ENCODE measurements around the gene TCEA3. TPM values are rescaled to one million over a fixed set of nuclear protein-coding genes. Genes with fewer than 3 reads are reported as not detected.

The TCEA3 gene
- total RNA-seq, 3 donors from 2014 or later (not counting 1 experiment from before 2014, with no cell fraction given) = 0.75 to 1.5 (median 0.94) TPM

DNA sequence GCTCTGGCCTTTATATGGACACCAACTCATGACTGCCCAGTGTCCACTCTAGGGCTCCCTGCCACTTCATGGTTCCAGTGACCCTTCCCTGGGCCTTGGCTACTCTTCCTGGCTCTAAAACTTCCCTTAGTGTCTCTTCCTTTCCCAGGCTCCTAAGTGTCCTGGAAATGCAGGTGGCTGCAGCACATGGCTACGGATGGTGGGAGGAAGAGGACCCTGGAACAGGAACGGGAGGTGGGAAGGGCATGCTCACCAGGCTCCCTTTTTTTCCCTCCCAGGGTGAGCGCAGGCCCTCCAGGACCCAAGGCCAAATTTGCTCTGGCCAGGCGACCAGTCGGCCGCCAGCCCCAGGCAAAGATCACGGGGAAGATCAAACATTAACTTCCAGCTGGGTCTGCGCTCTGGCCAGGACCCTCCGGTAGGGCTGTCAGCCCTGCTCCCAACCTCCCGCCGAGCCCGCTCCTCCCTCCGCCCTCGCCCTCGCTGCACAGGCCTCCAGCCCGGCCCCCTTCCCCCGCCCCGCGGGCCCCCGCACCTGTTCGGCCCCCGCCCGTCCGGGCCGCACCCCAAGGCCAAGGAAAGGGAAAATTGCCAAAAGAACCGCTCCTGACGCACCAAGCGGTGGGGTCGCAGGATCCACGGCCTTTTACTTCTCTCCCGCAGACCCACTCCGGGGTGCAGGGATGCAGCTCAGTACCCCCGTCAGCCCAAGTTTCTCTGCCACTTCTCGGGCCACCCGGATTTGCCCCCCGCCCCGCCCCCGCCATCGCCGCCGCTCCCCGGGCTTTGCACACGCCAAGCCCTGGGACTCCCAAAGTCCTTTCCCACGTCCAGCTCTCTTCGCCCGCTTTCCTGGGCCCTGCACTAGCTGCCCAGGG, 894 bp downstream of the TCEA3 start:
- H3K27ac Mint-ChIP-seq = no peak overlapping the region
- no peaks in the 10 kb centered on the region for H3K36me3 Mint-ChIP-seq
- no peaks in the 10 kb centered on the region for H3K9me3 Mint-ChIP-seq
- no peaks in the 10 kb centered on the region for H3K36me3 ChIP-seq (ENCODE audit: control insufficient read depth, insufficient read depth, low read length)
- 26% methylated on average over 45 of the region's 46 CpGs for WGBS (ENCODE audit: insufficient coverage)
- peak overlapping the region; percentile 20 for H3K4me3 ChIP-seq (ENCODE audit: low read length)
- no peak for ATAC-seq
- H3K4me1 Mint-ChIP-seq = peaks cover 24 to 29% of the 10 kb centered on the region in 2 donors
- peaks cover 35% of the 10 kb centered on the region for H3K4me1 ChIP-seq (ENCODE audit: control insufficient read depth, insufficient read depth, low read length)
- intact Hi-C loops (cut with micrococcal nuclease) = no loop called here
- H3K4me3 Mint-ChIP-seq = peak overlapping the region; percentile 65
- DNase-seq = peak in 1 of 2 donors; percentile 25
- H3K27ac ChIP-seq (ENCODE audit: low read length) = no peak overlapping the region
- H3K27me3 Mint-ChIP-seq (ENCODE audit: low read depth in 2 of 2) = peaks cover 30 to 33% of the 10 kb centered on the region in 2 donors
- H3K27me3 ChIP-seq (ENCODE audit: control insufficient read depth, insufficient read depth, low read length) = peaks cover 7% of the 10 kb centered on the region
- TF ChIP-seq, protein P1, sequence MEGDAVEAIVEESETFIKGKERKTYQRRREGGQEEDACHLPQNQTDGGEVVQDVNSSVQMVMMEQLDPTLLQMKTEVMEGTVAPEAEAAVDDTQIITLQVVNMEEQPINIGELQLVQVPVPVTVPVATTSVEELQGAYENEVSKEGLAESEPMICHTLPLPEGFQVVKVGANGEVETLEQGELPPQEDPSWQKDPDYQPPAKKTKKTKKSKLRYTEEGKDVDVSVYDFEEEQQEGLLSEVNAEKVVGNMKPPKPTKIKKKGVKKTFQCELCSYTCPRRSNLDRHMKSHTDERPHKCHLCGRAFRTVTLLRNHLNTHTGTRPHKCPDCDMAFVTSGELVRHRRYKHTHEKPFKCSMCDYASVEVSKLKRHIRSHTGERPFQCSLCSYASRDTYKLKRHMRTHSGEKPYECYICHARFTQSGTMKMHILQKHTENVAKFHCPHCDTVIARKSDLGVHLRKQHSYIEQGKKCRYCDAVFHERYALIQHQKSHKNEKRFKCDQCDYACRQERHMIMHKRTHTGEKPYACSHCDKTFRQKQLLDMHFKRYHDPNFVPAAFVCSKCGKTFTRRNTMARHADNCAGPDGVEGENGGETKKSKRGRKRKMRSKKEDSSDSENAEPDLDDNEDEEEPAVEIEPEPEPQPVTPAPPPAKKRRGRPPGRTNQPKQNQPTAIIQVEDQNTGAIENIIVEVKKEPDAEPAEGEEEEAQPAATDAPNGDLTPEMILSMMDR (IDR thresholded peaks at IDR 0.05) = no peak
- no peaks in the 10 kb centered on the region for H3K9me3 ChIP-seq (ENCODE audit: control insufficient read depth, insufficient read depth, low read length)

DNA sequence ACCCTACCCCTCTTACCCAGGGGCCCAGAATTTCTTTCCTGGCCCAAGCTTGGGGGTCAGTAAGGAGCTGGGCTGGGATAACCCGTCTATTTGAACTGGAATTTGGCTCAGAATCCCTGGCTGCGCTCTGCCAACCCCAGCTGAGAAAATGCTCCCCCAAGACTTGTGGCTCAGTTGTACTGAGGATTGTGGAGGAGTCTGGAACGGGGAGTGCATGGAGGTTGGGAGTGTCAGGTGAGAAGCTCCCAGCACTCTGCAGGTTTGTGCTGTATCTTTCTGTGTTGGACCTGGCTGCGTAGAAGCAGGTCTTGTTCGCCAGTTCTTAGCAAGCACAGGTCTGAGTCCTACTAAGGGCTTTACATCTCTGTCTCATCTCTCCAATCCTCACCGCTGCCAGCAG, 1.6 kb downstream of the TCEA3 start:
- ATAC-seq (no peak), DNase-seq (peak in 1 of 2 donors; percentile 36)
- Histone ChIP-seq H3K36me3 (ENCODE audit: control insufficient read depth, insufficient read depth, low read length) (no peaks in the 10 kb centered on the region), H3K4me3 (ENCODE audit: low read length) (no peak overlapping the region), H3K4me1 (ENCODE audit: control insufficient read depth, insufficient read depth, low read length) (peaks cover 35% of the 10 kb centered on the region), H3K27ac (ENCODE audit: low read length) (no peak overlapping the region), H3K27me3 (ENCODE audit: control insufficient read depth, insufficient read depth, low read length) (peaks cover 7% of the 10 kb centered on the region), H3K9me3 (ENCODE audit: control insufficient read depth, insufficient read depth, low read length) (no peaks in the 10 kb centered on the region)
- Mint-ChIP-seq H3K9me3 (no peaks in the 10 kb centered on the region), H3K27me3 (ENCODE audit: low read depth in 2 of 2) (peaks cover 23 to 26% of the 10 kb centered on the region in 2 donors), H3K4me1 (peaks cover 24 to 29% of the 10 kb centered on the region in 2 donors), H3K4me3 (no peak overlapping the region), H3K27ac (no peak overlapping the region), H3K36me3 (no peaks in the 10 kb centered on the region)
- 85% methylated on average over 6 of the region's 6 CpGs for WGBS (ENCODE audit: insufficient coverage)
- TF ChIP-seq, protein P1 (IDR thresholded peaks at IDR 0.05) = no peak
- intact Hi-C loops (cut with micrococcal nuclease) = no loop called here

DNA sequence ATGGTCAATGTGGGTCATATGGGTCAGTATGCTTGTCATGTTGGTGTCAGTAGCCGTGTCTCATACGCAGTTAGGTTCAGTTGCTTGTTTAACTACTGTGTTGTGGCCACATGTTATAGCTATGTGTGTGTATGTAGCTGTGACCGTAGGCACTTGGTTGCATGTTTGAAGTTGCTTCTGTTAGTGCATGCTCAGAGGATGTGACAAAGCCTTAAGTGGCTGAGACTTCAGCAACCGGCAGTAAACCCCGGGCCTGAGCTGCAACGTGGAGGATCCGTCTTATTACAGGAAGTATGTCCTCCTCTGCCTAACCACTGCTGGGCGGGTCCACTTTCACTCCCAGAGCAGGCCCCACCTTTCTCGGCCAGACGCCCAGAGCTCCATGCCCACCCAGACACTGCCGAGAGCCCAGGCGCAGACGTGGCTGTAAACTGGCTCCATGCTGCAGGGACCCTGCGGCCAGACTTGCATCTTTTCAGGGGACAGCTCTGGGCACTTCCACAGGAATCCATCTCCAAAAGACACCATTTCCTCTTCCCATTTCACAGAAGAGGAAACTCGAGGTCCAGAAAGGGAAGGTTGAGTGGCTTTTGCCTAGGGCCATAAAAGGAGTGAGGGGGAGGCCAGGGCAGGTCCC, 2.2 kb downstream of the TCEA3 start:
- Mint-ChIP-seq H3K27ac (peak overlapping the region in 1 of 2 donors; percentile 34), H3K9me3 (no peaks in the 10 kb centered on the region), H3K27me3 (ENCODE audit: low read depth in 2 of 2) (peaks cover 20 to 25% of the 10 kb centered on the region in 2 donors), H3K4me3 (peak overlapping the region; percentile 9), H3K4me1 (peaks cover 24 to 29% of the 10 kb centered on the region in 2 donors), H3K36me3 (no peaks in the 10 kb centered on the region)
- DNase-seq (peak in 1 of 2 donors; percentile 70), ATAC-seq (peak; percentile 40 to 71 (median 68))
- no peak overlapping the region for H3K4me3 ChIP-seq (ENCODE audit: low read length)
- H3K36me3 ChIP-seq (ENCODE audit: control insufficient read depth, insufficient read depth, low read length) = no peaks in the 10 kb centered on the region
- intact Hi-C loops (cut with micrococcal nuclease) = no loop called here
- H3K4me1 ChIP-seq (ENCODE audit: control insufficient read depth, insufficient read depth, low read length) = peaks cover 35% of the 10 kb centered on the region
- 17% methylated on average over 15 of the region's 15 CpGs for WGBS (ENCODE audit: insufficient coverage)
- no peaks in the 10 kb centered on the region for H3K9me3 ChIP-seq (ENCODE audit: control insufficient read depth, insufficient read depth, low read length)
- no peak overlapping the region for H3K27ac ChIP-seq (ENCODE audit: low read length)
- TF ChIP-seq, protein P1 (IDR thresholded peaks at IDR 0.05) = no peak
- H3K27me3 ChIP-seq (ENCODE audit: control insufficient read depth, insufficient read depth, low read length) = peaks cover 7% of the 10 kb centered on the region
